ENCODE results near the gene AKAP6. TPM values are rescaled to one million over a fixed set of nuclear protein-coding genes. Genes with fewer than 3 reads are reported as not detected.

The AKAP6 gene
- total and polyA plus RNA-seq, 10 of the 15 experiments (the other 5 are each of a cell fraction or from before 2014, with no cell fraction given): 0.35 to 5.9 (median 2.2) TPM

DNA sequence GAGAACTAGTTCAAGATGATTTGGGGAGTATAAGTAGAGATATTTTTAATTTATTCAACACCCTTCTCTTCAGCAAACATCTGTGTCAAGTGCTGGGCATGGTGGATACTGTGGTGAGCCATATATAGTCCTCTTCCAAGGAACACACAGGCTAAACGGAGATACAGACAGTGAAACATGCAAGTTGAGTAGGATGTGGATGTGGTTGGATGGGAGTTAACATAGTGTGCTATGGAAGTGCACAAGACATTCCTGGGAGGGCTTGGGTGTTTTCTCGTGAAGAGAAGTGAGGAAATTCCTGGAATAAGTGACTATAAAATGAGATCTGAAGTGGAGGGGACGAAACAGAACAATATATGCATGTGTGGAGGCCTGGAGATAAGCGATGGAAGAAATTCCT lies 428.5 kb downstream of the AKAP6 start (continued):
- no peak for TF ChIP-seq ZNF207 (IDR thresholded peaks at IDR 0.05; ENCODE audit: borderline replicate concordance)
- TF ChIP-seq CEBPB (IDR thresholded peaks at IDR 0.05; ENCODE audit: borderline replicate concordance in 1 of 2, low read depth in 2 of 2, low read length in 2 of 2): no peak
- TF ChIP-seq, protein P1, sequence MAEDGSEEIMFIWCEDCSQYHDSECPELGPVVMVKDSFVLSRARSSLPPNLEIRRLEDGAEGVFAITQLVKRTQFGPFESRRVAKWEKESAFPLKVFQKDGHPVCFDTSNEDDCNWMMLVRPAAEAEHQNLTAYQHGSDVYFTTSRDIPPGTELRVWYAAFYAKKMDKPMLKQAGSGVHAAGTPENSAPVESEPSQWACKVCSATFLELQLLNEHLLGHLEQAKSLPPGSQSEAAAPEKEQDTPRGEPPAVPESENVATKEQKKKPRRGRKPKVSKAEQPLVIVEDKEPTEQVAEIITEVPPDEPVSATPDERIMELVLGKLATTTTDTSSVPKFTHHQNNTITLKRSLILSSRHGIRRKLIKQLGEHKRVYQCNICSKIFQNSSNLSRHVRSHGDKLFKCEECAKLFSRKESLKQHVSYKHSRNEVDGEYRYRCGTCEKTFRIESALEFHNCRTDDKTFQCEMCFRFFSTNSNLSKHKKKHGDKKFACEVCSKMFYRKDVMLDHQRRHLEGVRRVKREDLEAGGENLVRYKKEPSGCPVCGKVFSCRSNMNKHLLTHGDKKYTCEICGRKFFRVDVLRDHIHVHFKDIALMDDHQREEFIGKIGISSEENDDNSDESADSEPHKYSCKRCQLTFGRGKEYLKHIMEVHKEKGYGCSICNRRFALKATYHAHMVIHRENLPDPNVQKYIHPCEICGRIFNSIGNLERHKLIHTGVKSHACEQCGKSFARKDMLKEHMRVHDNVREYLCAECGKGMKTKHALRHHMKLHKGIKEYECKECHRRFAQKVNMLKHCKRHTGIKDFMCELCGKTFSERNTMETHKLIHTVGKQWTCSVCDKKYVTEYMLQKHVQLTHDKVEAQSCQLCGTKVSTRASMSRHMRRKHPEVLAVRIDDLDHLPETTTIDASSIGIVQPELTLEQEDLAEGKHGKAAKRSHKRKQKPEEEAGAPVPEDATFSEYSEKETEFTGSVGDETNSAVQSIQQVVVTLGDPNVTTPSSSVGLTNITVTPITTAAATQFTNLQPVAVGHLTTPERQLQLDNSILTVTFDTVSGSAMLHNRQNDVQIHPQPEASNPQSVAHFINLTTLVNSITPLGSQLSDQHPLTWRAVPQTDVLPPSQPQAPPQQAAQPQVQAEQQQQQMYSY (CRISPR knock-in tag; IDR thresholded peaks at IDR 0.05): no peak
- TF ChIP-seq IRF4 (IDR thresholded peaks at IDR 0.05; ENCODE audit: low read depth, low read length): no peak

DNA sequence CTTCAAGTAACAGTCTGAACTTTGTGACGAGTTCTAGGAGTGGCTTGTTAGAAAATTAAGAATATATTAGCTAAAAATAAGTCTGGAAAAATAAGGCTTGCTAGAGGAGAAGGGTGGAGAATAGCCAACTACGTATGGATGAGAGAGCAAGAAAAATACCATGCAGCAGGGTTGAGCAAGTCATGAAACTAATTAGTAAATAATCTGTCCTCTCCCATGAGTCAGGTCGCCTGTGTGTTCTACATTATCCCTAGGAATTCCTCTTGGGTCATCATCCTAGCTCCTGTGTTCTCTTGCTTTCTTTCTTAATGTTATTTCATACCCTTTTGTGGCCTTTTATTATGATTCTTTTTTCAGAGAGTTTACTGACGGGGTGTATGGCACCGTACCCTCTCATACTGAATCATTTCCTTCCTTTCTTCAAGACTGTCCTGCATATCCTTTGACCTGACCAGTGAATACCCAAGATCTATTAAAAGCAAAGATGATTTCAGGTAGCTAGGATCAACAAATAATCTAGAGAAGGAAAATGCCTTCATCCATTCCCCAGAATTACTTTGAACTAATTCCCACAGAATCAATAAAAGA lies 432.4 kb downstream of the AKAP6 start:
- H3K4me1 ChIP-seq (ENCODE audit: control insufficient read depth, insufficient read depth, low read length): no peaks in the 10 kb centered on the region
- RAD21 ChIA-PET (ENCODE audit: unreplicated experiment): no interaction called here
- BruUV-seq (replicated peaks): no TSS peak
- H3K4me3 ChIP-seq: no peak overlapping the region
- no peaks in the 10 kb centered on the region for H3K27me3 ChIP-seq (replicated peaks in 1 of 2; ENCODE audit: control insufficient read depth in 2 of 2, insufficient read depth in 2 of 2, low read length in 1 of 2)
- no peaks in the 10 kb centered on the region for H4K20me1 ChIP-seq (ENCODE audit: control insufficient read depth, insufficient read depth)
- no peak overlapping the region for H3K4me2 ChIP-seq (ENCODE audit: control insufficient read depth, insufficient read depth)
- 23% methylated on average over 5 of the region's 5 CpGs for WGBS (ENCODE audit: insufficient coverage, insufficient replicate concordance, low lambda C conversion rate, missing lambda C conversion rate)
- FAIRE-seq (no peak), DNase-seq (ENCODE audit: low read depth, low spot score) (no peak), ATAC-seq (no peak)
- intact Hi-C loops (cut with micrococcal nuclease; ENCODE audit: unreplicated experiment): no loop called here
- H3K27ac ChIP-seq (ENCODE audit: control insufficient read depth, insufficient read depth): no peak overlapping the region
- no peaks in the 10 kb centered on the region for H3K79me2 ChIP-seq (ENCODE audit: control insufficient read depth, insufficient read depth, low read length)
- in situ Hi-C loops (cut with MboI): no loop called here
- no peaks in the 10 kb centered on the region; the same call in 2 of the 3 replicates for H3K9me3 ChIP-seq (replicated peaks; ENCODE audit: control insufficient read depth, insufficient read depth, low read length)
- H3K36me3 ChIP-seq (ENCODE audit: control insufficient read depth in 2 of 2, insufficient read depth in 2 of 2, low read length in 1 of 2): no peaks in the 10 kb centered on the region
- H2AFZ ChIP-seq (ENCODE audit: control insufficient read depth, low read depth, low read length): no peak overlapping the region
- POLR2A ChIA-PET: no interaction called here
- no peak for TF ChIP-seq CEBPB (IDR thresholded peaks at IDR 0.05; ENCODE audit: borderline replicate concordance in 1 of 2, low read depth in 2 of 2, low read length in 2 of 2)
- CTCF ChIA-PET: no interaction called here
- H3K9ac ChIP-seq (ENCODE audit: control insufficient read depth, insufficient read depth, low read length): no peak overlapping the region
- SMC1A ChIA-PET (ENCODE audit: uncharacterized antibody, unreplicated experiment): no interaction called here
